SU-DHL-6 (cell line): ENCODE measurements around the gene VEGFC.

Experiments used
- CTCF ChIP-seq: fragments of 200-600 bp; sonication (generic); IDR thresholded peaks from one replicate; pipeline ENCODE4 v1.5.1; 2017; ENCODE audit warnings: antibody characterized with exemption, mild to moderate bottlenecking, low read length, moderate library complexity; ENCODE audit not compliant: insufficient read depth, poor library complexity, severe bottlenecking
- EZH2phosphoT487 ChIP-seq: fragments of 200-600 bp; sonication (generic), shearing (Covaris generic); conservative IDR thresholded peaks from 2 replicates; pipeline ENCODE4 v1.6.1; 2018; ENCODE audit warnings: mild to moderate bottlenecking, antibody characterized with exemption, low read length, moderate library complexity, mixed read lengths

- TF ChIP-seq CTCF, result no peak
- TF ChIP-seq EZH2phosphoT487, result no peak
Observed at GRCh38 chr4:176734461-176734860, 58.3 kb downstream of the VEGFC start.
